GM21526 (cell line): ENCODE measurements around the gene TMC7.

Experiments
- ATAC-seq: cut with Tn5 transposase; IDR thresholded peaks from one replicate; pipeline ENCODE4 v1.9.1; 2021; ENCODE audit warnings: moderate library complexity; ENCODE audit not compliant: unreplicated experiment, low FRiP score

The TMC7 gene

DNA sequence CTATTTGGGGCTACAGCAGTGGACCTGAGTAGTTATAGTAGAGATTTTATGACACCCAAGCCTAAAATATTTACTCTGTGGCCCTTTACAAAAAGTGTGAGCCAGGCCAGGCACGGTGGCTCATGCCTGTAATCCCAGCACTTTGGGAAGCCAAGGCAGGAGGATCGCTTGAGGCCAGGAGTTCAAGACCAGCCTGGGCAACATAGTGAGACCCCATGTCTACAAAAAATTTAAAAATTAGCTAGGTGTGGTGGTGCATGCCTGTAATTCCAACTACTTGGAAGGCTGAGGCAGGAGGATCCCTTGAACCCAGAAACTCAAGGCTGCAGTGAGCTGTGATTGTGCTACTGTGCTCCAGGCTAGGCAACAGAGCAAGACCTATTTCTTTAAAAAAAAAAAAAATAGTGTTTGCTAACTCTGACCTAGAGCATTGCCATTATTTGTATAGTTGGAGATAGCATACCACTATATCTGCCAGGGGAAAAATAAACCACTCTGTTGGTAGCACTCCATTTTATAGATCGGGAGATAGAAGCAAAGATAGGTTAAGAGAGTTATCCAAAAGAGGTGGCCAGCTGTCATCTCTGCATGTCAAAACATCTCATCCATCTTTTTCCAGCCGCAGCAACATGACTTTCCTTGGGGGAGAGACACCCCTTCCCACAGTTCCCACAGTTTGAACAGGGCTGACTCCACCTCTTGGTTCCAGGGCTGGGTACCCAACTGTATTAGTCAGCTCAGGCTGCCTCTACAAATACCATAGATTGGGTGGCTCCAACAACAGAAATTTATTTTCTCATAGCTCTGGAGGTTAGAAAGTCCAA, 127.0 kb downstream of the TMC7 start:
- no peak for ATAC-seq

DNA sequence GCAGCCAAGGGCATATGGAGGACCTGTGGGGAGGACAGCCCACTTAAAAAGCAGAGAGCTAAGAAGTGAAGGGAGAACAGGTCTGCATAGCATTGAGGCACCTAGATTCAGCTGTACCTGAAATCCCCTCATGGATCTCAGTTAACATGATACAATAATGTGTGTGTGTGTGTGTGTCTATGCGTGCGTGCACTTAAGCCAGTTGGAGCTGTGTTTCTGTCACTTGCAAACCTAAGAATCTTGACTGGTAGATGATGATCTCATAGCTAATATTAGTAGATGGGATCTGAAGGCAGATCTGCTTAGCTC, 128.3 kb downstream of the TMC7 start:
- no peak for ATAC-seq
